GM12878 (cell line): ENCODE measurements around the gene ADGRG1. TPM values are rescaled to one million over a fixed set of nuclear protein-coding genes. Genes with fewer than 3 reads are reported as not detected.

ENCODE experiments used
- ATAC-seq: fragments of 200-7000 bp; cut with Tn5 transposase; 3 replicates; pipeline ENCODE4 v1.9.1; 2020; ENCODE audit warnings: mild to moderate bottlenecking, moderate library complexity
- BruUV-seq: library from RNA; stranded (reverse); fragments of 400-500 nt; replicated peaks from 2 replicates; lab custom pipeline; 2021; lab: Mats Ljungman, UMichigan
- CTCF ChIA-PET: fragments of 300-600 bp; sonication (Branson Sonifier 250); formaldehyde crosslinking; extraction: SDS; loops from one replicate; lab custom pipeline; 2021; ENCODE audit warnings: inconsistent platforms; lab: Yijun Ruan, JAX
- POLR2A ChIA-PET: fragments of 350-600 bp; formaldehyde crosslinking; extraction: SDS; loops from one replicate; lab custom pipeline; 2021; ENCODE audit warnings: inconsistent platforms; lab: Charles Lee
- RAD21 ChIA-PET: fragments of 300-600 bp; sonication (Branson Sonifier 250); formaldehyde crosslinking; loops from one replicate; lab custom pipeline; 2023; ENCODE audit warnings: antibody characterized with exemption; ENCODE audit not compliant: unreplicated experiment; lab: Charles Lee
- SMC1A ChIA-PET: fragments of 300-600 bp; sonication (Branson Sonifier 250); formaldehyde crosslinking; loops from one replicate; lab custom pipeline; 2023; ENCODE audit not compliant: unreplicated experiment, uncharacterized antibody; lab: Charles Lee
- DNase-seq: peaks from one replicate; pipeline ENCODE4 v3.0.0-alpha.2; 2011; ENCODE audit warnings: low read depth, low spot score
- FAIRE-seq: peaks from 3 replicates; lab custom pipeline; 2011; peaks lifted over from hg19 to GRCh38; lab: Jason Lieb, UNC
- H2AFZ ChIP-seq: 2 replicates; pipeline ENCODE4 v1.6.0; 2011; ENCODE audit warnings: low read depth, low read length, control low read depth; ENCODE audit not compliant: control insufficient read depth
- H3K27ac ChIP-seq: 2 replicates; pipeline ENCODE4 v1.5.1; 2011; ENCODE audit warnings: control low read depth; ENCODE audit not compliant: control insufficient read depth, insufficient read depth
- H3K27me3 ChIP-seq, 2 experiments: replicated peaks in 1 of 2; 2 replicates each; pipeline versions ENCODE4 v1.6.0 to v1.6.1; 2011; ENCODE audit warnings: low read length in 1 of 2; ENCODE audit not compliant: control insufficient read depth in 2 of 2, insufficient read depth in 2 of 2
- H3K36me3 ChIP-seq, 2 experiments: 2 replicates each; pipeline ENCODE4 v1.5.1; 2011; ENCODE audit warnings: low read length in 1 of 2; ENCODE audit not compliant: control insufficient read depth in 2 of 2, insufficient read depth in 2 of 2
- H3K4me1 ChIP-seq: 2 replicates; pipeline ENCODE4 v1.6.1; 2011; ENCODE audit warnings: mild to moderate bottlenecking, low read length, moderate library complexity, mixed read lengths; ENCODE audit not compliant: control insufficient read depth, insufficient read depth
- H3K4me2 ChIP-seq: 2 replicates; pipeline ENCODE4 v1.6.0; 2011; ENCODE audit warnings: control low read depth; ENCODE audit not compliant: control insufficient read depth, insufficient read depth
- H3K4me3 ChIP-seq: fragments of 200-600 bp; sonication (generic); 2 replicates; pipeline ENCODE4 v1.5.1; 2016
- H3K79me2 ChIP-seq: 2 replicates; pipeline ENCODE4 v1.6.0; 2011; ENCODE audit warnings: low read length; ENCODE audit not compliant: control insufficient read depth, insufficient read depth
- H3K9ac ChIP-seq: 2 replicates; pipeline ENCODE4 v1.8.0; 2011; ENCODE audit warnings: low read length, control low read depth, mixed read lengths; ENCODE audit not compliant: control insufficient read depth, insufficient read depth
- H3K9me3 ChIP-seq: replicated peaks from 3 replicates; pipeline ENCODE4 v1.5.1; 2011; ENCODE audit warnings: mild to moderate bottlenecking, low read length; ENCODE audit not compliant: control insufficient read depth, insufficient read depth
- H4K20me1 ChIP-seq: 2 replicates; pipeline ENCODE4 v1.6.0; 2011; ENCODE audit not compliant: control insufficient read depth, insufficient read depth
- BCL11A ChIP-seq: IDR thresholded peaks from 2 replicates; pipeline ENCODE4 v1.6.1; 2011; ENCODE audit warnings: low read depth, low read length
- EED ChIP-seq: sonication (generic); IDR thresholded peaks from 2 replicates; pipeline ENCODE4 v1.6.1; 2016; ENCODE audit warnings: antibody characterized with exemption, low read depth
- FOXK2 ChIP-seq: fragments of 450-650 bp; IDR thresholded peaks from 2 replicates; pipeline ENCODE4 v1.6.1; 2017; ENCODE audit warnings: mild to moderate bottlenecking, moderate library complexity
- HDGF ChIP-seq: fragments of 450-650 bp; IDR thresholded peaks from 2 replicates; pipeline ENCODE4 v1.6.1; 2016; ENCODE audit warnings: antibody characterized with exemption
- MXI1 ChIP-seq: fragments of 150-350 bp; IDR thresholded peaks from 2 replicates; pipeline ENCODE4 v1.6.1; 2011; ENCODE audit warnings: low read depth, mild to moderate bottlenecking, inconsistent platforms, low read length, improper control_type of control experiment
- NR2C2 ChIP-seq: IDR thresholded peaks from 2 replicates; pipeline ENCODE4 v1.6.1; 2011; ENCODE audit warnings: borderline replicate concordance, low read depth; ENCODE audit not compliant: control insufficient read depth, insufficient read length
- SMC3 ChIP-seq: IDR thresholded peaks from 2 replicates; pipeline ENCODE4 v1.6.1; 2011; ENCODE audit warnings: low read length, improper control_type of control experiment, borderline replicate concordance
- SUZ12 ChIP-seq: fragments of 200-600 bp; sonication (generic); IDR thresholded peaks from one replicate; pipeline ENCODE4 v1.6.1; 2018; ENCODE audit warnings: antibody characterized with exemption, mild to moderate bottlenecking; ENCODE audit not compliant: unreplicated experiment
- TCF12 ChIP-seq: IDR thresholded peaks from 2 replicates; pipeline ENCODE4 v1.6.1; 2011; ENCODE audit warnings: low read depth, mild to moderate bottlenecking, low read length
- ZNF622 ChIP-seq: fragments of 450-650 bp; IDR thresholded peaks from 2 replicates; pipeline ENCODE4 v1.6.1; 2017; ENCODE audit warnings: mild to moderate bottlenecking, inconsistent platforms
- ZZZ3 ChIP-seq: IDR thresholded peaks from 2 replicates; pipeline ENCODE4 v1.6.1; 2011; ENCODE audit warnings: low read depth; ENCODE audit not compliant: control insufficient read depth, insufficient read length
- WGBS: methylation state at CpG from one replicate; pipeline ENCODE4 v1.1.6; 2016; ENCODE audit warnings: low lambda C conversion rate; ENCODE audit not compliant: insufficient replicate concordance, insufficient coverage; ENCODE audit errors: missing lambda C conversion rate; 5-methylcytosine and 5-hydroxymethylcytosine counted together
- in situ Hi-C: fragments of 300-500 bp; cut with MboI; formaldehyde crosslinking; loops from 9 replicates; pipeline ENCODE4 v1.14.3; 2018; ENCODE audit warnings: mixed read lengths
- intact Hi-C: fragments of 100-400 bp; cut with micrococcal nuclease; formaldehyde crosslinking; loops from one replicate; pipeline ENCODE4 v1.14.2; 2022; ENCODE audit not compliant: unreplicated experiment
- polyA plus RNA-seq, 11 experiments: library from polyadenylated mRNA; depleted of rRNA in 4 of 11; unstranded in 6 of 11; stranded (reverse) in 5 of 11; fragments of >200 nt; fragmentation: Nextera tagmentation in 4 of 11; fragmentation: Illumina TruSeq in 1 of 11; extraction: Ambion mirVana in 4 of 11; extraction: Trizol in 1 of 11; gene quantifications; 1 replicate in 1 of 11; 2 replicates in 10 of 11; pipeline versions ENCODE4 v1.2.1 to v1.2.3, GENCODE V29; 2011 to 2016; ENCODE audit warnings: inconsistent platforms in 2 of 11, missing spikeins in 2 of 11, low read depth in 1 of 11
- total RNA-seq, 4 experiments: library from RNA; depleted of rRNA in 3 of 4; stranded (reverse); fragments of >200 nt in 3 of 4; fragmentation: Illumina TruSeq in 1 of 4; extraction: Trizol in 1 of 4; gene quantifications; 2 replicates each; pipeline versions ENCODE4 v1.2.1 to v1.2.3, GENCODE V29; 2013 to 2021
- TF ChIP-seq, protein P1 (sequence below): fragments of 450-650 bp; IDR thresholded peaks from 2 replicates; pipeline ENCODE4 v1.6.1; 2018; ENCODE audit warnings: borderline replicate concordance, mild to moderate bottlenecking; ENCODE audit not compliant: partially characterized antibody
- TF ChIP-seq, protein P2 (sequence below): IDR thresholded peaks from 2 replicates; pipeline ENCODE4 v1.6.1; 2011; ENCODE audit warnings: borderline replicate concordance, low read depth, mild to moderate bottlenecking, moderate library complexity, low read length; ENCODE audit not compliant: insufficient read depth, poor library complexity, severe bottlenecking
- TF ChIP-seq, protein P3 (sequence below): IDR thresholded peaks from 2 replicates; pipeline ENCODE4 v1.6.1; 2012; ENCODE audit warnings: low read depth, low read length, improper control_type of control experiment
- TF ChIP-seq, protein P4 (sequence below): IDR thresholded peaks from 2 replicates; pipeline ENCODE4 v1.6.1; 2012; ENCODE audit warnings: low read depth, low read length, improper control_type of control experiment

The ADGRG1 gene
- total and polyA plus RNA-seq, 10 of the 15 experiments (the other 5 are each of a cell fraction or from before 2014, with no cell fraction given): 0.07 to 2.0 (median 0.75) TPM

DNA sequence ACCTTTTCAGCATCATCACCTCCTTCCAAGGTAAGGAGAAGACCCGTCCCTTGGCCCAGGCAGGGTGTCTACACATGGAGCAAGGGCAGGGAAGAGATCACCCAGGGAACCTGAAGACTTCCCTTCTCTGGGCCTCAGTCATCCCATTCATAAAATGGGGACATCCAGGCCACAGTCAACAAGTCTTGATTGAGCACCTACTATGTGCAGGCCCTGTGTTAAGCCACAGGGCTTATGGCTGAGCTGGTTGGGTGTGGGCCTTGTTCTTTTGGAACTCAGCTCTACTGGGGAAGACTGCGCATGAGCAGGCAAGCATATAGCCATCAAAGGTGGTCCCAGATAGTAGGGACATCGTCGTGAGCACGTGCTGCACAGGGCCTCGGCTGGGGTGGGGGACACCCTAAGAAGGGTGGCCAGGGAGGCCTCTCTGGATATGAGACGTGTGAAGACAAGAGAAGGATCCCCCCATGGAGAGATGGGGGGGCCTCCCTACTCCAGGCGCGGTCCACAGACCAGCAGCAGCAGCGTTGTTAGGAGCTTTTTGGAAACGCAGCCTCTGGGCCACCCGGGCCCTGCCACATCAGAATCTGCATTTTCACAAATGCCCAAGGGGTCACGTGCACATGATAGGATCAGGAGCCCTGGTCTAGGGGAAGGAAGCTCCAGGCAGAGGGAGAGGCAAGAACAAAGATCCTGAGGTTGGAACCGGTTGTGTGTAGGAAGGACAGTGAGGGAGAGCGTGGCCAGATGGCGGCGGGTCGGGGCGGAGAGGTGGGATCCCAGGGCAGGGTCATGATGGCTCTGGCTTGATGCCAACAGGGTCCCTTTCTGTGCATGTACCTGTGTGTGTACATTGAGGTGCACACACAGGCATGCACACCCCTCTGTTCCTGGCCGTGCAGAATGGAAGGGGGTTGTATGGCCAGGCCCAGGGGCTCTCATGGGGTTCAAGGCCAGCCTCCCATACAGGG lies 33.8 kb downstream of the ADGRG1 start:
- no peak overlapping the region for H3K4me3 ChIP-seq
- no peaks in the 10 kb centered on the region for H3K9me3 ChIP-seq
- CTCF ChIA-PET: interaction anchor here (0.7 kb wide), 1 partner anchor 34 kb away, joined by 3 read pairs; the partner anchor contains the start of gene ADGRG1
- H3K9ac ChIP-seq: no peak overlapping the region
- no peak overlapping the region for H2AFZ ChIP-seq
- ATAC-seq: no peak
- in situ Hi-C loops (no loop called here), intact Hi-C loops (no loop called here)
- RAD21 ChIA-PET: interaction anchor here (0.6 kb wide), 1 partner anchor 273 kb away, joined by 3 read pairs; no protein-coding TSS in a partner anchor
- BruUV-seq: no TSS peak
- H3K36me3 ChIP-seq: no peaks in the 10 kb centered on the region
- no peak for DNase-seq
- H3K79me2 ChIP-seq: no peaks in the 10 kb centered on the region
- SMC1A ChIA-PET: interaction anchor here (1.1 kb wide), 1 partner anchor 73 kb away, joined by 3 read pairs; the partner anchor contains the start of gene KATNB1
- no peaks in the 10 kb centered on the region for H4K20me1 ChIP-seq
- 45% methylated on average over 20 of the region's 20 CpGs for whole genome bisulfite sequencing
- no peaks in the 10 kb centered on the region for H3K4me1 ChIP-seq
- no peak overlapping the region for H3K4me2 ChIP-seq
- H3K27ac ChIP-seq: no peak overlapping the region
- FAIRE-seq: no peak
- POLR2A ChIA-PET: no interaction called here
- H3K27me3 ChIP-seq: no peaks in the 10 kb centered on the region; a peak in 1 of 4 replicates
- TF ChIP-seq EED (no peak), ZNF622 (no peak), BCL11A (no peak), SMC3 (no peak), SUZ12 (no peak), HDGF (no peak), MXI1 (no peak), NR2C2 (no peak), ZZZ3 (no peak), TCF12 (no peak), FOXK2 (no peak)
- TF ChIP-seq, protein P1, sequence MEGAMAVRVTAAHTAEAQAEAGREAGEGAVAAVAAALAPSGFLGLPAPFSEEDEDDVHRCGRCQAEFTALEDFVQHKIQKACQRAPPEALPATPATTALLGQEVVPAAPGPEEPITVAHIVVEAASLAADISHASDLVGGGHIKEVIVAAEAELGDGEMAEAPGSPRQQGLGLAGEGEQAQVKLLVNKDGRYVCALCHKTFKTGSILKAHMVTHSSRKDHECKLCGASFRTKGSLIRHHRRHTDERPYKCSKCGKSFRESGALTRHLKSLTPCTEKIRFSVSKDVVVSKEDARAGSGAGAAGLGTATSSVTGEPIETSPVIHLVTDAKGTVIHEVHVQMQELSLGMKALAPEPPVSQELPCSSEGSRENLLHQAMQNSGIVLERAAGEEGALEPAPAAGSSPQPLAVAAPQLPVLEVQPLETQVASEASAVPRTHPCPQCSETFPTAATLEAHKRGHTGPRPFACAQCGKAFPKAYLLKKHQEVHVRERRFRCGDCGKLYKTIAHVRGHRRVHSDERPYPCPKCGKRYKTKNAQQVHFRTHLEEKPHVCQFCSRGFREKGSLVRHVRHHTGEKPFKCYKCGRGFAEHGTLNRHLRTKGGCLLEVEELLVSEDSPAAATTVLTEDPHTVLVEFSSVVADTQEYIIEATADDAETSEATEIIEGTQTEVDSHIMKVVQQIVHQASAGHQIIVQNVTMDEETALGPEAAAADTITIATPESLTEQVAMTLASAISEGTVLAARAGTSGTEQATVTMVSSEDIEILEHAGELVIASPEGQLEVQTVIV: no peak
- TF ChIP-seq, protein P2, sequence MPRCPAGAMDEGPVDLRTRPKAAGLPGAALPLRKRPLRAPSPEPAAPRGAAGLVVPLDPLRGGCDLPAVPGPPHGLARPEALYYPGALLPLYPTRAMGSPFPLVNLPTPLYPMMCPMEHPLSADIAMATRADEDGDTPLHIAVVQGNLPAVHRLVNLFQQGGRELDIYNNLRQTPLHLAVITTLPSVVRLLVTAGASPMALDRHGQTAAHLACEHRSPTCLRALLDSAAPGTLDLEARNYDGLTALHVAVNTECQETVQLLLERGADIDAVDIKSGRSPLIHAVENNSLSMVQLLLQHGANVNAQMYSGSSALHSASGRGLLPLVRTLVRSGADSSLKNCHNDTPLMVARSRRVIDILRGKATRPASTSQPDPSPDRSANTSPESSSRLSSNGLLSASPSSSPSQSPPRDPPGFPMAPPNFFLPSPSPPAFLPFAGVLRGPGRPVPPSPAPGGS: no peak
- TF ChIP-seq, protein P3, sequence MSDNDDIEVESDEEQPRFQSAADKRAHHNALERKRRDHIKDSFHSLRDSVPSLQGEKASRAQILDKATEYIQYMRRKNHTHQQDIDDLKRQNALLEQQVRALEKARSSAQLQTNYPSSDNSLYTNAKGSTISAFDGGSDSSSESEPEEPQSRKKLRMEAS: no peak
- TF ChIP-seq, protein P4, sequence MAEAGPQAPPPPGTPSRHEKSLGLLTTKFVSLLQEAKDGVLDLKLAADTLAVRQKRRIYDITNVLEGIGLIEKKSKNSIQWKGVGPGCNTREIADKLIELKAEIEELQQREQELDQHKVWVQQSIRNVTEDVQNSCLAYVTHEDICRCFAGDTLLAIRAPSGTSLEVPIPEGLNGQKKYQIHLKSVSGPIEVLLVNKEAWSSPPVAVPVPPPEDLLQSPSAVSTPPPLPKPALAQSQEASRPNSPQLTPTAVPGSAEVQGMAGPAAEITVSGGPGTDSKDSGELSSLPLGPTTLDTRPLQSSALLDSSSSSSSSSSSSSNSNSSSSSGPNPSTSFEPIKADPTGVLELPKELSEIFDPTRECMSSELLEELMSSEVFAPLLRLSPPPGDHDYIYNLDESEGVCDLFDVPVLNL: no peak
